ENCODE data around the gene CELF2.

Gene CELF2

DNA sequence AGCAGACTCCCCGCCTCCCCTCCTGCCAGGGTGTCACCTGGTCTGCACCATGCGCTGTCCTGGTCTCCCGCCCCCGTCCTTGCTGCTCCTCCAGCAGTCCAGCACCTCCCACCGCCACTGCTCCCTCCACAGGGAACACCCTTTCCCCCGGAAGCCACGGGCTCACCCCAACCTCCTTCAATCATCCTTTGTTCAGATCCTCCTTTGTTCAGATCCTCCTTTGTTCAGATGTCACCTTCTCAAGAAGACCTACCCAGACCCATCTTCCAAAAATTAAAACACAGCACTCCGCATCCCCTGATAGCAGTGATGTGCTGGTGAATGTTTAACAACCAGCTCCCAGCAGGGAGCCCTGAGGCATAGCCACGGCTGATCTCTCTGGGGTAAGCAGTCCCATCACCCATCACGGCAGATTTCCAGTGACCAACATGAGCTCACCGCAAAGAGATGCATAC, 356.1 kb downstream of the CELF2 start:
- no peak for DNase-seq

DNA sequence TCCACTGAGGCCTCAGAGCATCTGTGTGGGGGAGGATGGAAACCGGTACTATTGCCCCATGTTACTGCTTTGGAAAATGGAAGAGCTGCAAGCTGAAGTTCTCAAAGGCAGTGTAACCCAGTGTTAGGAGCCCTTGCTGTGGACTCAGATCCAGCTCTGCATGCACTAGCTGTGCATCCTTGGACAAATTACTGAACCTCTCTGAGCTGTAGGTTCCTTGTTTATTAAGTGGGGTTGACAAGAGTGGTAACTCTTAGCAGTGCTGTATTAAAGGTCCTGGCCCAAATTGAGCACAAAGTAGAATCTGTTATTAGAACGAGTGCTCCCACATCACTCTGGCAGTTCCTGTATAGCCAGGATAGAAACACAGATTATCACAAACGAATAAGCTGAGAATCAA, 359.6 kb downstream of the CELF2 start:
- DNase-seq: no peak

DNA sequence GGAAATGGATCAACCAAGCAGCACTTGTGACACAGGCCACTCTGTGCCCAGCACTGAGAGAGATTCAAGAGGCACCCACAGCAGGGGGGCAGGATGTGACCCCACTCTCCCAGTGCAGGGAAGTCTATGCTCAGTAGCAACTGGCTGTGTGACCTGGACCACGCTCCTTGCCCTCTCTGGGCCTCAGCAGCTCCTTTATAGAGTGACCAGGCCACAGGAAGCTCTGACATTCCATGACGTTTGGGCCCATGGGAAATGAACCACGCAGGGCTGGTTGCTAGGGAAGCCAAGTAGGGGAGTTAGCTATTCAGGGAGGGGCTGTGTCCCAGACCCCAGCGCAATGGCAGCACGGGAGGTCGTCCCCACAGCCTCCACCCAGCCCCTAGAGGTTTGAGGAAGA, 361.2 kb downstream of the CELF2 start:
- DNase-seq: no peak

DNA sequence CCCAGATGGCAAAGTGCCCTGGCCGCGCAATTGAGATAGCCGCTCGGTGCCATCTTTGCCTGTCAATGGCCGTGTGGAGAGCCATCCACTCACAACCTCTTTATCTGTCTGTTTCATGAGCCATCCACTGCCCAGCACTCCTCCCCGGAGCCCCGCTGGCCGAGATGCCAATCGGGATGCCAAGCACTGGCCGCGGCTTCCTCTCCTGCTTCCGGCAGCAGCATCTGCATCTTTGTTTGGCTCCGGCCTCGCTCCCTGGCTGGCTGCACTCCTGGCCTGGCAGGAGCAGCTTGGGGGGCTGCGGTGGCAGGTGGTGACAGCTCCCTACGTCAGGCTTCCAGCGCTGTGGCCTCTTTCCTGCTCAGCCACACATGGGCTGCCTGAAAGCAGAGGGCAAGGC, 362.1 kb downstream of the CELF2 start:
- no peak for DNase-seq

DNA sequence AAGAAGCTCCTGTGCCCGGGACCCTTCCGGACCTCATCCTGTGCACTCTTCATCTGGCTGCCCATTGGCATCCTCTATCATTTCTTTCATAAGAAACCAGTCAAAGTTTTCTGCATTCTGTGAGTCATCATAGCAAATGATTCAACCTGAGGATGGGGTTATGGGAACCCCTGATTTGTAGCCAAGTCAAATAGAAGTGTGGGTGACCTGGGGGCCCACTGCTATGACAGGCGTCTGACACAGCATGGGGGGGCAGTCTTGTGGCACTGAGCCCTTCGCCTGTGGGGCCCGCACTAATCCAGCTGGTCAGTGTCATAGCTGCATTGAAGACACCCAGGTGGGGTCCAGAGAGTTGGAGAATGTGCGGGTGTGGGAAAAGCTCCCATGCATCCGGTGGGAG, 363.4 kb downstream of the CELF2 start:
- no peak for DNase-seq

DNA sequence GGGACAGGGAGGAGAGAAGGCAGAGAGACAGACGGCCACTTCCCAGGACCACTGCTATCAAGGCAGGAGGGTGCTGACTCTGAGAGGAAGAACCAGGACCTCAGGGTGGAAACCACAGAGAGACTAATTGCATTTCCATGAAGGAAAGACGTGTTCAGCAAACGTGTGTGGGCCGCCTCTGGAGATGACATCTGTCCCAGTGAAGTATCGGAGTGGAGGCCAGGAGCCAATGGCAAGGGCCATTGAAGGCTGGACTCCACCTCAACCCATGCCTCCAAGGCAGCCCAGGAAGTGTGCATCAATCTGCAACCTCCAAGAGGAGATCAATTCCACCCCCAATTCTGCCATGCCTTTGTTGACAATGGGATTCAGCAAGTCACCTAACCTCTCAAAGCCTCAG, 363.8 kb downstream of the CELF2 start:
- no peak for DNase-seq

DNA sequence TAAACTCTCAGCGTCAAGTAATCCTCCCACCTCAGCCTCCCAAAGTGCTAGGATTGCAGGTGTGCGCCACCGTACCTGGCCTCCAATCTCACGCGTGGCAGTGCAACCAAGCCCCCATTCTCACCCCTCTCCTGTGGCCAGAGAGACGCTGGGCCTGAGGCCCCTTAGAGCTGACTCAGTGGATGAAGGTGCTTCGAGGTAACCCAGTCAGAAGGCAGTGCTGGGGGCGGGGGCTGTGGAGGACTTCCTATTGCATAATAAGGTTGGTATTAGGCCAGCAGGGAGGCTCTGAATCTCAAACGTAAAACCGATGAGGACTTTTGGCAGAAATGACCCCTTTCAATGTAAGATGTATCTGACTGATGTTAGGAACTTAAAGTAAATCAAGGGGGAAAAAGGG, 364.5 kb downstream of the CELF2 start:
- no peak for DNase-seq

DNA sequence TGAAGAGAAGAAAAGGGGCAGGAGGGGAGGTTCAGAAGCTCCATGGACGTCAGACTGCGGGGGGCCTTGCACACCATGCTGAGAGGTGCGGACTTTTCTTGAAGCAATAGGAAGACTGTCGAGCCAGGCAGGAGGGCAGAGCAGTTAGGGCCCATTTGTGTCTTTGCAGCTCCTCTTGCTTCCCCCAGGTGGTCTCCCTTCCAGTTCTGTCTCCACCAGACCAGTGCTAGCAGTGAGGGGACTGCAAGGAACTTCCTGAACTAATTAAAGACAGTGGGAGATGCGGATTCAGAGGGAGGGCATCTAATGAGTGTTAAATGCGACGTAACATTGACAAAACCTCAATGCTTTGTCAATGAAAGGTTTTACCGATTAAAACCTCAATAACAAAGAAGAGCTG, 368.4 kb downstream of the CELF2 start:
- DNase-seq: no peak
